PFSK-1 (cell line): Measurements from ENCODE around the gene IGSF21.

Experiments
- POLR2AphosphoS5 ChIP-seq: IDR thresholded peaks from 2 replicates; pipeline ENCODE4 v1.6.1; 2012; ENCODE audit warnings: low read depth, mild to moderate bottlenecking, control low read depth, low read length, moderate library complexity
- REST ChIP-seq, 2 experiments: IDR thresholded peaks; 2 replicates each; pipeline versions ENCODE4 v1.6.1 to v1.8.0; 2011 to 2012; ENCODE audit warnings: low read depth in 2 of 2, low read length in 2 of 2, control low read depth in 1 of 2, inconsistent platforms in 1 of 2, mild to moderate bottlenecking in 1 of 2, moderate library complexity in 1 of 2; ENCODE audit not compliant: insufficient read depth in 1 of 2
- SIN3A ChIP-seq: IDR thresholded peaks from 2 replicates; pipeline ENCODE4 v1.6.1; 2012; ENCODE audit warnings: mild to moderate bottlenecking, low read length, moderate library complexity, borderline replicate concordance; ENCODE audit not compliant: insufficient read depth
- TAF1 ChIP-seq: IDR thresholded peaks from 2 replicates; pipeline ENCODE4 v1.6.1; 2012; ENCODE audit warnings: low read length, control low read depth, borderline replicate concordance; ENCODE audit not compliant: insufficient read depth

GRCh38 chr1:18132022-18132710 is 24.6 kb downstream of the IGSF21 start:
- TF ChIP-seq SIN3A (no peak), POLR2AphosphoS5 (no peak), TAF1 (no peak), REST (IDR thresholded peaks at IDR 0.05; ENCODE audit: insufficient read depth in 1 of 2, low read depth in 2 of 2, low read length in 2 of 2) (no peak)
